ENCODE data around the gene NOTCH2.

DNA sequence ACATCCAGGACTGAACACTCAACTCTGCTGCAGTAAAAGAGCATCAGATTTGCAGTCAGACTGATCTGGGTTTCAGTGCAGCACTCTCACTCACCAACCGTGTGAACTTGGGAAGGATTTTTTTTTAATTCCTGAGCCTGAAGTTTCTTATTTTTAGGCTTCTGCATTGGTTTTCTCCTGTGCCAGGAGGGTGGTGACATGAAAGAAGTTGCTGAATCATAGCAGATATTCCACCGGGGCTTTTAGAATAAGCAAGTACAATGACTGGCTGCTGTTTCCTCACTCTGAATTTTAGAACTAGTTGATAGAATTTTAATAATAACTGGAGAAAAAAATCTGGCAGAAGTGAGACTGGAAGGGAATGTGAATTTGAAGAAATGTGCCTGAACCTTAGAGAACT, 184.8 kb downstream of the NOTCH2 start:
- TF ChIP-seq, protein P1, sequence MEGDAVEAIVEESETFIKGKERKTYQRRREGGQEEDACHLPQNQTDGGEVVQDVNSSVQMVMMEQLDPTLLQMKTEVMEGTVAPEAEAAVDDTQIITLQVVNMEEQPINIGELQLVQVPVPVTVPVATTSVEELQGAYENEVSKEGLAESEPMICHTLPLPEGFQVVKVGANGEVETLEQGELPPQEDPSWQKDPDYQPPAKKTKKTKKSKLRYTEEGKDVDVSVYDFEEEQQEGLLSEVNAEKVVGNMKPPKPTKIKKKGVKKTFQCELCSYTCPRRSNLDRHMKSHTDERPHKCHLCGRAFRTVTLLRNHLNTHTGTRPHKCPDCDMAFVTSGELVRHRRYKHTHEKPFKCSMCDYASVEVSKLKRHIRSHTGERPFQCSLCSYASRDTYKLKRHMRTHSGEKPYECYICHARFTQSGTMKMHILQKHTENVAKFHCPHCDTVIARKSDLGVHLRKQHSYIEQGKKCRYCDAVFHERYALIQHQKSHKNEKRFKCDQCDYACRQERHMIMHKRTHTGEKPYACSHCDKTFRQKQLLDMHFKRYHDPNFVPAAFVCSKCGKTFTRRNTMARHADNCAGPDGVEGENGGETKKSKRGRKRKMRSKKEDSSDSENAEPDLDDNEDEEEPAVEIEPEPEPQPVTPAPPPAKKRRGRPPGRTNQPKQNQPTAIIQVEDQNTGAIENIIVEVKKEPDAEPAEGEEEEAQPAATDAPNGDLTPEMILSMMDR (conservative IDR thresholded peaks at IDR 0.05) = no peak
- no peak for TF ChIP-seq ZFX (IDR thresholded peaks at IDR 0.05)

Measured in C4-2B (cell line).